Measurements from ENCODE around the gene EFCAB9. TPM values are rescaled to one million over a fixed set of nuclear protein-coding genes. Genes with fewer than 3 reads are reported as not detected.
"Not testable (repeated sequence)": the region's sequence is repeated elsewhere in the genome, so short reads cannot be mapped to it uniquely, and the experiment has no call there.

Gene EFCAB9
- total RNA-seq, 2 experiments from 2014 or later, result not detected

GRCh38 chr5:172188893-172189692, 4.9 kb upstream of the EFCAB9 start:
- H3K27ac Mint-ChIP-seq, result no peak overlapping the region
- ATAC-seq, result no peak
- H3K27me3 Mint-ChIP-seq (ENCODE audit: low read depth), result no peaks in the 10 kb centered on the region
- no peaks in the 10 kb centered on the region for H3K9me3 Mint-ChIP-seq (ENCODE audit: insufficient read depth)
- H3K36me3 Mint-ChIP-seq (ENCODE audit: low read depth), result peaks cover 34% of the 10 kb centered on the region
- CTCF ChIA-PET, result interaction anchor here (0.6 to 7.6 kb wide), 37 partner anchors 10 to 277 kb away, joined by 3 to 182 read pairs (median 6); partner anchors contain the start of genes FBXW11 and UBTD2
- no peak for DNase-seq
- H3K4me3 Mint-ChIP-seq, result peak overlapping the region; percentile 100
- H3K4me1 Mint-ChIP-seq (ENCODE audit: low read depth), result peaks cover 22% of the 10 kb centered on the region
- POLR2A ChIA-PET, result interaction anchor here (0.7 to 7.8 kb wide), 8 partner anchors 10 to 182 kb away, joined by 3 to 307 read pairs (median 8); partner anchors contain the start of genes FBXW11 and UBTD2

DNA sequence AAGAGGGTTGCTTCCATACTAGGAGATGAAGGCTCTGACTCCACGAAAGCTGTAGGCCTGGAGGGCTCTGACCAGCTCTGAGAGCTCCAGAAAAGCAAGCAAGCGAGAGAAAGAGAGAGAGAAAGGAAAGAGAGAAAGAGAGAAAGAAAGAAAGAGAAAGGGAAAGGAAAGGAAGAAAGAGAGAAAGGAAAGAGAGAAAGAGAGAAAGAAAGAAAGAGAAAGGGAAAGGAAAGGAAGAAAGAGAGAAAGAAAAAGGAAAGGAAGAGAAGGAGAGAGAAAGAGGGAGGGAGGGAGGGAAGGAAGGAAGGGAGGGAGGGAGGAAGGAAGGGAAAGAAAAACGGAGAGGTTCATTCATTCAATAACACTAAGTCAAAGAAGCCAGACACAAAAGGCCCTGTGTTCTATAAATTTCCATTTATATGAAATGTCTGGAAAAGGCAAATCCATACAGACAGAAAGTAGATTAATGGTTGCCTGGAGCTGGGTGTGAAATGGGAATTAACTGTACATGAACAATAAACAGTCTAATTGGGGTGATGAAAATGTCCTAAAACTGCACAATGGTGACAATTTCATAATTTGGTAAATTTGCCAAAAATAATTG, 4.2 kb upstream of the EFCAB9 start:
- CTCF ChIA-PET, result interaction anchor here (1.0 to 7.6 kb wide), 20 partner anchors 11 to 278 kb away, joined by 3 to 182 read pairs (median 10); partner anchors contain the start of gene FBXW11
- DNase-seq (no peak), ATAC-seq (no peak)
- Mint-ChIP-seq H3K27ac (no peak overlapping the region), H3K4me1 (ENCODE audit: low read depth) (peaks cover 16% of the 10 kb centered on the region), H3K36me3 (ENCODE audit: low read depth) (peaks cover 27% of the 10 kb centered on the region), H3K4me3 (no peak overlapping the region), H3K9me3 (ENCODE audit: insufficient read depth) (no peaks in the 10 kb centered on the region), H3K27me3 (ENCODE audit: low read depth) (no peaks in the 10 kb centered on the region)
- POLR2A ChIA-PET, result interaction anchor here (1.2 to 7.8 kb wide), 4 partner anchors 11 to 76 kb away, joined by 5 to 307 read pairs (median 69); no protein-coding TSS in a partner anchor

DNA sequence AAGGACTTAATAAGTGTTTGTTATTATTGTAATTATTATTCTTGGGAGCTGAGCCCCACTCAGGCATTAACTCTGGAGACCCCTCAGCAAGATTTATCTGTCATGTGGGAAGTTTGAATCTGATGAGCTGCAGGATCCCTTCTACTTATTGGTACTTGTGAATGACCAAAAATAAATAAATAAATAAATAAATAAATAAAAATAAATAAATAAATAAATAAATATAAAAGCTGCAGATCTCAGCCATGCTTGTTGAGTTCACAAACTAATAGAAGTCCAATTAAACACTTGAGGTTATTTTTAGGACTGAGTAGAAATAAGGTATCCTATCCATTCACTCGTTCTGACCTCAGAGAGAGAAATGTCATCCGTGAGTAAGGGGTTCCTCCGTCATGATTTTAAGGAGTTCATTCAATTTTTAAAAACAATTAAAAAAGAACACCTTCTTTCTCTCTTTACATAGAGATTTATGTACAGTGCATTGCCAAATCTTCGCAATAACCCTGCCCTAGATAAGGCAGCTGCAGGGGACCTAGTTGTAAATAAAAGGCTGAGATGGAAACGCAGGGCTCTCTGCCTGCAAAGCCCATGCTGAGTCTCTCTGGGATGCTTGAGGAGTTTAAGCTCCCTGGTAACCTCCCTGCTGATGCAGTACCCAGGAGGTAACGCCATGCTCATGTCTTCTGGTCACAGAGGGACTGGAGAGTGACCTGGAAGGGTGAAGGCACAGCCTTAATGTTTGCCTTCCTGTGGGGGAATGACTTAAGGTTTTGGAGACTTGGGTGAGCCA, 1.2 kb downstream of the EFCAB9 start:
- Mint-ChIP-seq H3K4me1 (ENCODE audit: low read depth) (peaks cover 5% of the 10 kb centered on the region), H3K27ac (no peak overlapping the region), H3K9me3 (ENCODE audit: insufficient read depth) (no peaks in the 10 kb centered on the region), H3K4me3 (no peak overlapping the region), H3K36me3 (ENCODE audit: low read depth) (no peaks in the 10 kb centered on the region), H3K27me3 (ENCODE audit: low read depth) (peaks cover 11% of the 10 kb centered on the region)
- ATAC-seq, result no peak
- POLR2A ChIA-PET, result no interaction called here
- no peak for DNase-seq
- CTCF ChIA-PET, result interaction anchor here (0.7 kb wide), 1 partner anchor 246 kb away, joined by 3 read pairs; no protein-coding TSS in a partner anchor

- H3K27ac Mint-ChIP-seq; POLR2A ChIA-PET; H3K9me3 Mint-ChIP-seq (ENCODE audit: insufficient read depth); H3K36me3 Mint-ChIP-seq (ENCODE audit: low read depth); DNase-seq; H3K4me3 Mint-ChIP-seq; H3K4me1 Mint-ChIP-seq (ENCODE audit: low read depth); ATAC-seq: not testable (repeated sequence)
- peaks cover 13% of the 10 kb centered on the region for H3K27me3 Mint-ChIP-seq (ENCODE audit: low read depth)
- CTCF ChIA-PET, result interaction anchor here (1.0 to 1.2 kb wide), 3 partner anchors 85 to 286 kb away, joined by 3 to 5 read pairs (median 3); partner anchors contain the start of gene UBTD2
Observed at GRCh38 chr5:172197775-172198174, 3.8 kb downstream of the EFCAB9 start.

- ChIA-PET CTCF (interaction anchor here (1.4 kb wide), 1 partner anchor 25 kb away, joined by 4 read pairs; no protein-coding TSS in a partner anchor), POLR2A (no interaction called here)
- no peak overlapping the region for H3K4me3 Mint-ChIP-seq
- H3K36me3 Mint-ChIP-seq (ENCODE audit: low read depth), result no peaks in the 10 kb centered on the region
- no peak overlapping the region for H3K27ac Mint-ChIP-seq
- peaks cover 5% of the 10 kb centered on the region for H3K4me1 Mint-ChIP-seq (ENCODE audit: low read depth)
- ATAC-seq (no peak), DNase-seq (no peak)
- peaks cover 13% of the 10 kb centered on the region for H3K27me3 Mint-ChIP-seq (ENCODE audit: low read depth)
- no peaks in the 10 kb centered on the region for H3K9me3 Mint-ChIP-seq (ENCODE audit: insufficient read depth)
Observed at GRCh38 chr5:172199446-172199845, 5.5 kb downstream of the EFCAB9 start.

- ChIA-PET POLR2A (no interaction called here), CTCF (interaction anchor here (1.5 kb wide), 1 partner anchor 11 kb away, joined by 3 read pairs; no protein-coding TSS in a partner anchor)
- H3K4me1 Mint-ChIP-seq (ENCODE audit: low read depth), result peaks cover 5% of the 10 kb centered on the region
- H3K27me3 Mint-ChIP-seq (ENCODE audit: low read depth), result peaks cover 12% of the 10 kb centered on the region
- H3K4me3 Mint-ChIP-seq, result no peak overlapping the region
- H3K36me3 Mint-ChIP-seq (ENCODE audit: low read depth), result no peaks in the 10 kb centered on the region
- H3K9me3 Mint-ChIP-seq (ENCODE audit: insufficient read depth), result no peaks in the 10 kb centered on the region
- ATAC-seq (no peak), DNase-seq (no peak)
- H3K27ac Mint-ChIP-seq, result no peak overlapping the region
Observed at GRCh38 chr5:172200476-172200875, 6.5 kb downstream of the EFCAB9 start.

GRCh38 chr5:172205984-172206383, 12.0 kb downstream of the EFCAB9 start:
- H3K4me3 Mint-ChIP-seq; DNase-seq; ATAC-seq; H3K27ac Mint-ChIP-seq; H3K9me3 Mint-ChIP-seq (ENCODE audit: insufficient read depth); CTCF ChIA-PET; H3K36me3 Mint-ChIP-seq (ENCODE audit: low read depth); H3K27me3 Mint-ChIP-seq (ENCODE audit: low read depth); POLR2A ChIA-PET: not testable (repeated sequence)
- peaks cover 10% of the 10 kb centered on the region for H3K4me1 Mint-ChIP-seq (ENCODE audit: low read depth)

DNA sequence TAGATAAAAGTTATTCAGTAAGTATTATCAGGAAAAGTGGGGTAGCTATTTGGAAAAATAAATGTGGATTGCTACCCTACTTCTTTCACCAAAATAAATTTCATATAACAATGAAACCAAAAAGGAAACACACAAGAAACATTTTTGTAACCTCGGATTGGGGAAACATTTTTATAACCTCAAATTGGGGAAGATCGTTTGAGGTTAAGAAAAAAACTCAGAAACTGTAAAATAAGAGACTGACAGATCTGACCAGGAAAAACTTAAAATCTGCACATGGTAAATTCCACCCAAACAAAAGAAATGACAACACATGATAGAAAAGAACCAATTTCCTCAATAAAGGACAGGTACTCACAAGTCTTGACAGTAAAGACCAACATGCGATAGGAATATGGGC, 13.5 kb downstream of the EFCAB9 start:
- DNase-seq, result no peak
- POLR2A ChIA-PET, result no interaction called here
- no peak overlapping the region for H3K27ac Mint-ChIP-seq
- H3K27me3 Mint-ChIP-seq (ENCODE audit: low read depth), result no peaks in the 10 kb centered on the region
- CTCF ChIA-PET, result no interaction called here
- peaks cover 10% of the 10 kb centered on the region for H3K4me1 Mint-ChIP-seq (ENCODE audit: low read depth)
- H3K9me3 Mint-ChIP-seq (ENCODE audit: insufficient read depth), result no peaks in the 10 kb centered on the region
- H3K36me3 Mint-ChIP-seq (ENCODE audit: low read depth), result peaks cover 17% of the 10 kb centered on the region
- no peak overlapping the region for H3K4me3 Mint-ChIP-seq
- ATAC-seq, result no peak

DNA sequence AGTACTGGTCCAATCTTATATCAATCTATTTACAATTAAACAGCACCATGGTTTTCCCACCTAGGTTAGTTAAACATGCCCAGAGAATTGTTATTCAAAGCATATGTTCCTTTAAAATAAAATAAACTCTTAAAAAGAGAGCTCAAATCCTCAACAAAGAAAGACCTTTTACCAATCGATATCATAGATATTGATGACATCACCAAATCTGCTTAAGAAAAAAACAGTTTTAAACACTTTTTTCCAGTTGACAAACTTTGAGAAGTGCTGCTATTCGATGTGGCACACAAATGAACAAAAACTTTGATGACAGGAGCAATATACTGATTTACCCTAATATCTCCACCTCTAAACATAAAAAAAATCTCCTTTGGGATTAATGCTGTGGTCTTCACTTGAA, 15.7 kb downstream of the EFCAB9 start:
- no peaks in the 10 kb centered on the region for H3K27me3 Mint-ChIP-seq (ENCODE audit: low read depth)
- no peaks in the 10 kb centered on the region for H3K9me3 Mint-ChIP-seq (ENCODE audit: insufficient read depth)
- H3K27ac Mint-ChIP-seq, result no peak overlapping the region
- no peak overlapping the region for H3K4me3 Mint-ChIP-seq
- ChIA-PET CTCF (interaction anchor here (1.0 kb wide), 1 partner anchor 22 kb away, joined by 5 read pairs; the partner anchor contains the start of gene STK10), POLR2A (interaction anchor here (0.6 kb wide), 1 partner anchor 1829 kb away, joined by 3 read pairs; no protein-coding TSS in a partner anchor)
- DNase-seq (no peak), ATAC-seq (no peak)
- H3K4me1 Mint-ChIP-seq (ENCODE audit: low read depth), result peaks cover 10% of the 10 kb centered on the region
- peaks cover 20% of the 10 kb centered on the region for H3K36me3 Mint-ChIP-seq (ENCODE audit: low read depth)

DNA sequence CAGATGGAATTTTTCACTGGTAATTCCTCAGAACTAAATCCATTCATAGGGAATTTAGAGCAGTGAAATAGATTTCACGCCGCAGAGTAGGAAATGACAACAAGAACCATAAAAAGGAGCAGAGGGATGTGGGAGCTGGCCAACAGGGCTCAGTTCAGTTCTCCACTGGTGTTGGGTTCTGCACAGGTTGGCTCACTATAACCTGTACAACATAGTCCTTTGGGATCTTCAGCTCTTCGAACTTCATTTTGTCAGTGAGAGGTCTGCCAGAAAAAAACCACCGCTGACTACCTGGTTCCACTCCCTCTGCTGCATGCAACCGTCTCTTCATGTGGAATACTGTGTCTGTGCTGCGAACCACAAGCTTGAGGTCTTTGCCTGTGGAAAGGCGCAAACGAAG, 17.7 kb downstream of the EFCAB9 start:
- CTCF ChIA-PET, result interaction anchor here (1.1 to 1.4 kb wide), 2 partner anchors 23 kb away, joined by 3 read pairs; partner anchors contain the start of gene STK10
- Mint-ChIP-seq H3K36me3 (ENCODE audit: low read depth) (peaks cover 25% of the 10 kb centered on the region), H3K4me3 (no peak overlapping the region), H3K9me3 (ENCODE audit: insufficient read depth) (no peaks in the 10 kb centered on the region), H3K4me1 (ENCODE audit: low read depth) (peaks cover 14% of the 10 kb centered on the region), H3K27me3 (ENCODE audit: low read depth) (no peaks in the 10 kb centered on the region), H3K27ac (no peak overlapping the region)
- POLR2A ChIA-PET, result no interaction called here
- ATAC-seq (no peak), DNase-seq (no peak)

GRCh38 chr5:172213126-172213525, 19.2 kb downstream of the EFCAB9 start:
- Mint-ChIP-seq H3K9me3 (ENCODE audit: insufficient read depth) (no peaks in the 10 kb centered on the region), H3K36me3 (ENCODE audit: low read depth) (peaks cover 35% of the 10 kb centered on the region), H3K27me3 (ENCODE audit: low read depth) (no peaks in the 10 kb centered on the region), H3K27ac (no peak overlapping the region), H3K4me3 (no peak overlapping the region), H3K4me1 (ENCODE audit: low read depth) (peaks cover 9% of the 10 kb centered on the region)
- ChIA-PET POLR2A (no interaction called here), CTCF (interaction anchor here (1.5 kb wide), 1 partner anchor 28 kb away, joined by 3 read pairs; no protein-coding TSS in a partner anchor)
- ATAC-seq, result no peak
- DNase-seq, result no peak
